Tibial nerve (tissue), 3 donors: Measurements from ENCODE around the gene H2BK1.

Experiments used
- POLR2A ChIP-seq, 2 donors: fragments of 450-650 bp; IDR thresholded peaks; one replicate each; pipeline ENCODE4 v1.6.1; 2017; ENCODE audit warnings: antibody characterized with exemption in 2 of 2, mild to moderate bottlenecking in 2 of 2, moderate library complexity in 2 of 2
- TF ChIP-seq, protein P1 (sequence below), 5 experiments: fragments of 200-600 bp in 3 of 5; fragments of 450-650 bp in 2 of 5; sonication (generic) in 3 of 5; IDR thresholded peaks; one replicate each; pipeline ENCODE4 v1.5.1; 2016 to 2019; ENCODE audit warnings: antibody characterized with exemption in 5 of 5, mild to moderate bottlenecking in 3 of 5, moderate library complexity in 2 of 5

DNA sequence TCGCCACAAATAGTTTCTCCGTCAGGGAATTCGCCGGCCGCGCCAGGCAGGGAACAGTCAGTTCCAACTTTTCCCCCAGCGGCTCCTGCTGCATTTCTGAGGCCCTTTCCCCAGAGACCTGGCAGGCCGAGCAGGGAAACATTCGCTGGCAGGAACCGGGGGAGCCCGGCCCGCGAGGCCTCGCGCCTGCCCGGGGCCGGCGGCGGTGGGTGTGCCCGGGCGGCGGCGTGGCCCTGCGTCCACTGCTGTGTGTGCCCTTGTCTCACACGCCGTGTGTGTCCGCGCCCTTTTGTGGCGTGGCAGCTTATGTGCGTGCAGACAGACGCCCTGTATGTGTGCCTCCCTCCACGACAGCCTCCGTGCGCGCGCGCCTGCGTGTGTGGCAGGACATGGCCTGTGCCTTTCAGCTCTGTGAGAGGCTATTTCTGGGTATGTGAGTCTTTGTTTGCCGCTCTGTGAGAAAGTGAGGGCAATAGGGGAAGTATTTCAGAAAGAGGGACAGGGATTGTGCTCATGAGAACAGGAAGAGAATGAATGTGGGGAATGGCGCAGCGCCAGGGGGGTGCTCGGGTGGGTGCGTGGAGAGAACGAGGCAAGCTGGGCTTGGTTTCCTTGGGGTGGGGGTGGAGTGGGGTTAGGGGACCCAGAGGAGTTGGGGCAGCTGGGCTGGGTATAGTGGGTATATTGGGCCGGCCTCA, 38.9 kb upstream of the H2BK1 start:
- peak; percentile 32 to 62 for TF ChIP-seq POLR2A (IDR thresholded peaks at IDR 0.05)
- TF ChIP-seq, protein P1, sequence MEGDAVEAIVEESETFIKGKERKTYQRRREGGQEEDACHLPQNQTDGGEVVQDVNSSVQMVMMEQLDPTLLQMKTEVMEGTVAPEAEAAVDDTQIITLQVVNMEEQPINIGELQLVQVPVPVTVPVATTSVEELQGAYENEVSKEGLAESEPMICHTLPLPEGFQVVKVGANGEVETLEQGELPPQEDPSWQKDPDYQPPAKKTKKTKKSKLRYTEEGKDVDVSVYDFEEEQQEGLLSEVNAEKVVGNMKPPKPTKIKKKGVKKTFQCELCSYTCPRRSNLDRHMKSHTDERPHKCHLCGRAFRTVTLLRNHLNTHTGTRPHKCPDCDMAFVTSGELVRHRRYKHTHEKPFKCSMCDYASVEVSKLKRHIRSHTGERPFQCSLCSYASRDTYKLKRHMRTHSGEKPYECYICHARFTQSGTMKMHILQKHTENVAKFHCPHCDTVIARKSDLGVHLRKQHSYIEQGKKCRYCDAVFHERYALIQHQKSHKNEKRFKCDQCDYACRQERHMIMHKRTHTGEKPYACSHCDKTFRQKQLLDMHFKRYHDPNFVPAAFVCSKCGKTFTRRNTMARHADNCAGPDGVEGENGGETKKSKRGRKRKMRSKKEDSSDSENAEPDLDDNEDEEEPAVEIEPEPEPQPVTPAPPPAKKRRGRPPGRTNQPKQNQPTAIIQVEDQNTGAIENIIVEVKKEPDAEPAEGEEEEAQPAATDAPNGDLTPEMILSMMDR (IDR thresholded peaks at IDR 0.05): no peak
